ENCODE data around the gene COL4A5. TPM values are rescaled to one million over a fixed set of nuclear protein-coding genes. Genes with fewer than 3 reads are reported as not detected.

The COL4A5 gene
- total and polyA plus RNA-seq, 2 of the 13 experiments (the other 11 are each of a cell fraction or from before 2014, with no cell fraction given): 39.5 to 45.5 TPM

DNA sequence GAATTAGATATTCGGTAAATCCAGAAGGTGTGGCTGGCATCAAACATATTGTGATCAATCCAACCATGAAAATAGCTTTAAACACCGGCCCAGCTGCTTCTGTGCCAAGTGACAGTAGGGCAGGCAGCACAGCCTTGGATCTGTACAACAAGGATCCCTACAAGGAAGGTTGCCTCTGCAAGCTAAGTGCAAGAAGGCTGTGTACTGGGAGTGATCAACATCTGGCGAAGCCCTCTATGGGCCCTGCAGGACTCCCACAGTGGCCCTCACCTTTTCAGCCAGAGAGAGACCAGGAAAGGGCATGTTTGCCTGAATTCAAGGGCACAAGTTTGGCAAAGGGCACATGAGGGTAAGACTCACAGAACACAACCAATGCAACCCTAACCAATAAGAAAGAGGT, 287.1 kb downstream of the COL4A5 start (continued):
- TF ChIP-seq ERF (CRISPR knock-in tag; IDR thresholded peaks at IDR 0.05): no peak

DNA sequence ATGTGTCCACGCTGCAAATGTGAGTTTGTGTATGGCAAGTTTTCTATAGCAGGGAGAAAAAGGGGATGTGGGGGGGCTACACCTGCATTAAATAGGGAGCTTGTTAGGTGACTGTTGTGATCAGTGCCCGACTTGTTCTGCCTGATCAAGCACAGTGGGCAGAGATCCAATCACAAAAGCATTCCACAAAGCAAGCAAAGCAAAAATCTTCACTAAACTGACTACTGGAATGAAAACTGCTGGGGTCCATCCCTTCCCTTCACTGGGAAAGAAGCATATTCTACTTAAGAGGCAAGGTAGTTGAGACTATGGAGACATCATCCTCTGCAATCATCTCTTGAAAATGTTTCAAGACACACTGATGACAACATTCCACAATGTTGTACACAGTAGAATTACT, 291.5 kb downstream of the COL4A5 start:
- in situ Hi-C loops (cut with HindIII; ENCODE audit: extremely low pct_ligation_motif_present, low pct_unique_long_range_greater_than_20kb): no loop called here
- ChIA-PET CTCF (ENCODE audit: low intra/inter-chr PET ratio, low total read pairs) (no interaction called here), POLR2A (no interaction called here)
- BruUV-seq (replicated peaks): no TSS peak
- intact Hi-C loops (cut with micrococcal nuclease; ENCODE audit: unreplicated experiment): no loop called here
- H4K20me1 ChIP-seq (ENCODE audit: insufficient read depth, low read length): no peaks in the 10 kb centered on the region
- H3K9me3 ChIP-seq (ENCODE audit: low read length): no peaks in the 10 kb centered on the region
- H3K79me2 ChIP-seq (ENCODE audit: insufficient read depth, low read length): no peaks in the 10 kb centered on the region
- H2AFZ ChIP-seq (ENCODE audit: low read length): no peak overlapping the region
- WGBS (ENCODE audit: low lambda C conversion rate): 0% methylated on average over 1 of the region's 2 CpGs
- no peak overlapping the region for H3K4me3 ChIP-seq (replicated peaks in 1 of 3; ENCODE audit: insufficient read depth in 1 of 3, low read depth in 2 of 3, low read length in 3 of 3)
- H3K4me1 ChIP-seq (ENCODE audit: insufficient read depth, low read length): no peaks in the 10 kb centered on the region
- no peaks in the 10 kb centered on the region for H3K36me3 ChIP-seq (replicated peaks in 1 of 2; ENCODE audit: control insufficient read depth in 1 of 2, insufficient read depth in 2 of 2, low read length in 2 of 2)
- FAIRE-seq (no peak), ATAC-seq (no peak), DNase-seq (ENCODE audit: low spot score) (no peak)
- no peak for TF ChIP-seq RFX1 (IDR thresholded peaks at IDR 0.05)
- no peaks in the 10 kb centered on the region; a peak in 1 of 5 replicates for H3K27me3 ChIP-seq (ENCODE audit: control insufficient read depth in 1 of 2, insufficient read depth in 2 of 2, low read length in 2 of 2)
- H3K27ac ChIP-seq (ENCODE audit: extremely low read length, insufficient read depth, low read length): no peak overlapping the region
- H3K9ac ChIP-seq (ENCODE audit: insufficient read depth, low read depth, low read length): no peak overlapping the region
- no peak overlapping the region for H3K4me2 ChIP-seq (ENCODE audit: low read depth, low read length)

- no peak for DNase-seq (ENCODE audit: low spot score)
- intact Hi-C loops (cut with micrococcal nuclease; ENCODE audit: unreplicated experiment) (no loop called here), in situ Hi-C loops (cut with HindIII; ENCODE audit: extremely low pct_ligation_motif_present, low pct_unique_long_range_greater_than_20kb) (no loop called here)
- H3K27ac ChIP-seq (ENCODE audit: extremely low read length, insufficient read depth, low read length): no peak overlapping the region
- FAIRE-seq: no peak
- no TSS peak for BruUV-seq (replicated peaks)
- H4K20me1 ChIP-seq (ENCODE audit: insufficient read depth, low read length): no peaks in the 10 kb centered on the region
- no peaks in the 10 kb centered on the region for H3K36me3 ChIP-seq (replicated peaks in 1 of 2; ENCODE audit: control insufficient read depth in 1 of 2, insufficient read depth in 2 of 2, low read length in 2 of 2)
- no peak overlapping the region for H3K9ac ChIP-seq (ENCODE audit: insufficient read depth, low read depth, low read length)
- no peak overlapping the region for H3K4me2 ChIP-seq (ENCODE audit: low read depth, low read length)
- H3K4me1 ChIP-seq (ENCODE audit: insufficient read depth, low read length): no peaks in the 10 kb centered on the region
- ChIA-PET CTCF (ENCODE audit: low intra/inter-chr PET ratio, low total read pairs) (no interaction called here), POLR2A (no interaction called here)
- no peaks in the 10 kb centered on the region; a peak in 1 of 5 replicates for H3K27me3 ChIP-seq (ENCODE audit: control insufficient read depth in 1 of 2, insufficient read depth in 2 of 2, low read length in 2 of 2)
- H3K4me3 ChIP-seq (replicated peaks in 1 of 3; ENCODE audit: insufficient read depth in 1 of 3, low read depth in 2 of 3, low read length in 3 of 3): no peak overlapping the region
- no peak overlapping the region for H2AFZ ChIP-seq (ENCODE audit: low read length)
- no CpG with 5 or more reads among the region's 39 CpGs for WGBS (ENCODE audit: low lambda C conversion rate)
- H3K79me2 ChIP-seq (ENCODE audit: insufficient read depth, low read length): no peaks in the 10 kb centered on the region
- no peak for ATAC-seq
- H3K9me3 ChIP-seq (ENCODE audit: low read length): no peaks in the 10 kb centered on the region
- TF ChIP-seq ZNF354B (CRISPR knock-in tag; IDR thresholded peaks at IDR 0.05) (no peak), MYNN (CRISPR knock-in tag; IDR thresholded peaks at IDR 0.05; ENCODE audit: low read depth) (no peak), ZNF768 (CRISPR knock-in tag; IDR thresholded peaks at IDR 0.05) (no peak), ELF4 (CRISPR knock-in tag; IDR thresholded peaks at IDR 0.05; ENCODE audit: borderline replicate concordance) (no peak), CHD2 (IDR thresholded peaks at IDR 0.05; ENCODE audit: low read depth, low read length) (no peak), ARID4A (CRISPR knock-in tag; IDR thresholded peaks at IDR 0.05; ENCODE audit: borderline replicate concordance) (no peak), NRL (CRISPR knock-in tag; IDR thresholded peaks at IDR 0.05; ENCODE audit: borderline replicate concordance) (no peak), ZKSCAN5 (CRISPR knock-in tag; IDR thresholded peaks at IDR 0.05) (no peak), ZBTB42 (CRISPR knock-in tag; IDR thresholded peaks at IDR 0.05) (no peak), ZNF75D (CRISPR knock-in tag; IDR thresholded peaks at IDR 0.05; ENCODE audit: borderline replicate concordance) (no peak), FOXC1 (CRISPR knock-in tag; IDR thresholded peaks at IDR 0.05; ENCODE audit: borderline replicate concordance) (no peak), KDM5B (CRISPR knock-in tag; IDR thresholded peaks at IDR 0.05; ENCODE audit: borderline replicate concordance) (no peak)
These were observed 293.1 kb downstream of the COL4A5 start for GRCh38 chrX:108732630-108733321.

Measured in HepG2 (cell line).